HEK293T (cell line): Measurements from ENCODE around the gene IFTAP.

Experiments used
- ARNT ChIP-seq: fragments of 450-650 bp; IDR thresholded peaks from 2 replicates; pipeline ENCODE4 v1.6.1; 2017; ENCODE audit warnings: mild to moderate bottlenecking
- BHLHE40 ChIP-seq: fragments of 450-650 bp; IDR thresholded peaks from 2 replicates; pipeline ENCODE4 v1.6.1; 2016; ENCODE audit warnings: mild to moderate bottlenecking, moderate library complexity, borderline replicate concordance
- CTBP1 ChIP-seq: fragments of 450-650 bp; IDR thresholded peaks from 2 replicates; pipeline ENCODE4 v1.6.1; 2016; ENCODE audit warnings: borderline replicate concordance
- ELF4 ChIP-seq: fragments of 450-650 bp; IDR thresholded peaks from 2 replicates; pipeline ENCODE4 v1.6.1; 2017; ENCODE audit warnings: antibody characterized with exemption
- FOXK2 ChIP-seq: fragments of 450-650 bp; IDR thresholded peaks from 2 replicates; pipeline ENCODE4 v1.6.1; 2016; ENCODE audit warnings: mild to moderate bottlenecking
- FOXM1 ChIP-seq: fragments of 450-650 bp; IDR thresholded peaks from 2 replicates; pipeline ENCODE4 v1.6.1; 2017; ENCODE audit warnings: mild to moderate bottlenecking, borderline replicate concordance
- HDGF ChIP-seq: fragments of 450-650 bp; IDR thresholded peaks from 2 replicates; pipeline ENCODE4 v1.6.1; 2017; ENCODE audit warnings: antibody characterized with exemption, borderline replicate concordance
- NFRKB ChIP-seq: fragments of 450-650 bp; IDR thresholded peaks from 2 replicates; pipeline ENCODE4 v1.6.1; 2016; ENCODE audit warnings: mild to moderate bottlenecking, moderate library complexity
- SP1 ChIP-seq: fragments of 450-650 bp; IDR thresholded peaks from 2 replicates; pipeline ENCODE4 v1.6.1; 2017
- SUZ12 ChIP-seq: fragments of 450-650 bp; IDR thresholded peaks from 2 replicates; pipeline ENCODE4 v1.6.1; 2016; ENCODE audit warnings: mild to moderate bottlenecking
- ZNF384 ChIP-seq: fragments of 450-650 bp; IDR thresholded peaks from 2 replicates; pipeline ENCODE4 v1.6.1; 2016
- TF ChIP-seq, protein P1 (sequence below): fragments of 450-650 bp; IDR thresholded peaks from 2 replicates; pipeline ENCODE4 v1.6.1; 2016

DNA sequence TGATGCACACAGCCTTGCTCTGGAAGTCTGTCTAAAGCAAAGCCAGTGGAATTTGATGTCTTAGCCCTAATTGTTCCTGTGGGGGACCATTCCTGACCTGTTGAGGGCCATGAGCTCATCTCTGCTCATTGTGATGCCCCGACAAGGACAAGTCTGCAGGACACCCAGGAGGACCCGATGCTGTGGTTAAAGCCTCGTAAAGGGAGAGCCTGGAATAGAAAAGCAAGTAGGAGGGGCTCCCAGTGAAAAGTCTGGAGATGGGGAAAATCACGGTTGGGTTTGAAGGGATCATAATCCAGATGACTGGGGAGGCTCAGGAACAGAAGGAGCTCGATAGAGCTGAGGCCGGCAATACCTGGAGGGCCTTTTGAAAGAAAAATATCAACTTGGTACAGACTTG is 102.2 kb downstream of the IFTAP start:
- TF ChIP-seq ARNT (no peak), ELF4 (no peak), FOXM1 (no peak), FOXK2 (no peak), BHLHE40 (no peak), SUZ12 (no peak), SP1 (no peak), NFRKB (no peak), ZNF384 (no peak), HDGF (no peak), CTBP1 (no peak)
- TF ChIP-seq, protein P1, sequence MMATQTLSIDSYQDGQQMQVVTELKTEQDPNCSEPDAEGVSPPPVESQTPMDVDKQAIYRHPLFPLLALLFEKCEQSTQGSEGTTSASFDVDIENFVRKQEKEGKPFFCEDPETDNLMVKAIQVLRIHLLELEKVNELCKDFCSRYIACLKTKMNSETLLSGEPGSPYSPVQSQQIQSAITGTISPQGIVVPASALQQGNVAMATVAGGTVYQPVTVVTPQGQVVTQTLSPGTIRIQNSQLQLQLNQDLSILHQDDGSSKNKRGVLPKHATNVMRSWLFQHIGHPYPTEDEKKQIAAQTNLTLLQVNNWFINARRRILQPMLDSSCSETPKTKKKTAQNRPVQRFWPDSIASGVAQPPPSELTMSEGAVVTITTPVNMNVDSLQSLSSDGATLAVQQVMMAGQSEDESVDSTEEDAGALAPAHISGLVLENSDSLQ: no peak
